Endothelial cell of umbilical vein (primary cell): ENCODE measurements around the gene PLOD1. TPM values are rescaled to one million over a fixed set of nuclear protein-coding genes. Genes with fewer than 3 reads are reported as not detected.

Source experiments
- BruUV-seq: library from RNA; stranded (reverse); fragments of 400-500 nt; replicated peaks from 2 replicates; lab custom pipeline; 2021; lab: Mats Ljungman, UMichigan
- CTCF ChIA-PET: fragments of 300-600, 350-600 bp; sonication (Branson Sonifier 250); formaldehyde crosslinking; loops from one replicate; lab custom pipeline; 2021; ENCODE audit warnings: antibody characterized with exemption, inconsistent platforms; lab: Charles Lee
- POLR2A ChIA-PET: fragments of 300-600, 350-600 bp; sonication (Branson Sonifier 250); formaldehyde crosslinking; loops from one replicate; lab custom pipeline; 2021; ENCODE audit warnings: antibody characterized with exemption, inconsistent platforms; lab: Charles Lee
- DNase-seq: peaks from one replicate; pipeline ENCODE4 v3.0.0-alpha.2; 2011; ENCODE audit warnings: low read depth, low spot score
- FAIRE-seq: peaks from 2 replicates; lab custom pipeline; 2011; peaks lifted over from hg19 to GRCh38; lab: Jason Lieb, UNC
- H2AFZ ChIP-seq: 2 replicates; pipeline ENCODE4 v1.6.0; 2012; ENCODE audit warnings: low read depth, low read length, control low read depth, inconsistent platforms
- H3K27ac ChIP-seq: 2 replicates; pipeline ENCODE4 v1.5.1; 2011; ENCODE audit warnings: low read depth, mild to moderate bottlenecking, control low read depth, low read length, moderate library complexity; ENCODE audit not compliant: insufficient read depth
- H3K27me3 ChIP-seq, 2 experiments: 2 replicates each; pipeline versions ENCODE4 v1.6.0 to v1.6.1; 2011; ENCODE audit warnings: low read length in 2 of 2, mixed read lengths in 1 of 2; ENCODE audit not compliant: control insufficient read depth in 2 of 2, insufficient read depth in 2 of 2
- H3K36me3 ChIP-seq, 2 experiments: 2 replicates in 1 of 2; 3 replicates in 1 of 2; pipeline ENCODE4 v1.5.1; 2011; ENCODE audit warnings: low read length in 2 of 2, mild to moderate bottlenecking in 1 of 2, moderate library complexity in 1 of 2; ENCODE audit not compliant: control insufficient read depth in 2 of 2, insufficient read depth in 2 of 2; ENCODE audit errors: extremely low read depth in 1 of 2
- H3K4me1 ChIP-seq: 3 replicates; pipeline ENCODE4 v1.5.1; 2011; ENCODE audit warnings: mild to moderate bottlenecking, low read length; ENCODE audit not compliant: control insufficient read depth, insufficient read depth; ENCODE audit errors: extremely low read depth
- H3K4me2 ChIP-seq: 2 replicates; pipeline ENCODE4 v1.6.1; 2011; ENCODE audit warnings: low read length, control low read depth, mixed read lengths; ENCODE audit not compliant: insufficient read depth
- H3K4me3 ChIP-seq, 3 experiments: fragments of 200-600 bp in 1 of 3; sonication (generic), shearing (Covaris generic) in 1 of 3; replicated peaks in 1 of 3; 2 replicates each; pipeline ENCODE4 v1.5.1; 2011 to 2016; ENCODE audit warnings: control low read depth in 3 of 3, low read length in 3 of 3, mild to moderate bottlenecking in 2 of 3, inconsistent platforms in 1 of 3, low read depth in 1 of 3, moderate library complexity in 1 of 3; ENCODE audit not compliant: insufficient read depth in 1 of 3
- H3K79me2 ChIP-seq: 2 replicates; pipeline ENCODE4 v1.6.0; 2012; ENCODE audit warnings: low read length, inconsistent platforms; ENCODE audit not compliant: control insufficient read depth, insufficient read depth
- H3K9ac ChIP-seq: replicated peaks from 2 replicates; pipeline ENCODE3; 2011; ENCODE audit warnings: low read length, control low read depth; ENCODE audit not compliant: insufficient read depth; ENCODE audit errors: extremely low read depth
- H3K9me1 ChIP-seq: replicated peaks from 3 replicates; pipeline ENCODE4 v1.6.0; 2011; ENCODE audit warnings: mild to moderate bottlenecking, low read length; ENCODE audit not compliant: control insufficient read depth, insufficient read depth; ENCODE audit errors: extremely low read depth
- H3K9me3 ChIP-seq: replicated peaks from 2 replicates; pipeline ENCODE4 v1.5.1; 2012; ENCODE audit warnings: low read length, inconsistent platforms; ENCODE audit not compliant: control insufficient read depth, insufficient read depth
- H4K20me1 ChIP-seq: replicated peaks from 2 replicates; pipeline ENCODE3; 2011; ENCODE audit warnings: mild to moderate bottlenecking, low read length; ENCODE audit not compliant: control insufficient read depth, insufficient read depth; ENCODE audit errors: extremely low read depth
- CTCF ChIP-seq, 2 donors: IDR thresholded peaks; 1 replicate in 1 of 2; 2 replicates in 1 of 2; pipeline ENCODE4 v1.5.1; 2011; ENCODE audit warnings: low read length in 2 of 2, mild to moderate bottlenecking in 2 of 2, moderate library complexity in 2 of 2, control low read depth in 1 of 2, inconsistent platforms in 1 of 2, low read depth in 1 of 2; ENCODE audit not compliant: insufficient read depth in 1 of 2; ENCODE audit errors: extremely low read depth in 1 of 2
- EZH2 ChIP-seq: IDR thresholded peaks from 2 replicates; pipeline ENCODE4 v1.6.1; 2012; ENCODE audit warnings: borderline replicate concordance, low read depth, mild to moderate bottlenecking, moderate library complexity, low read length, inconsistent platforms; ENCODE audit not compliant: severe bottlenecking
- FOS ChIP-seq: IDR thresholded peaks from 2 replicates; pipeline ENCODE4 v1.6.1; 2011; ENCODE audit warnings: mild to moderate bottlenecking, low read length, moderate library complexity, borderline replicate concordance; ENCODE audit not compliant: insufficient read depth
- GATA2 ChIP-seq: IDR thresholded peaks from 2 replicates; pipeline ENCODE4 v1.7.0; 2011; ENCODE audit warnings: low read depth, mild to moderate bottlenecking, moderate library complexity, mixed read lengths, low read length; ENCODE audit not compliant: insufficient read length, insufficient read depth
- JUN ChIP-seq: IDR thresholded peaks from 2 replicates; pipeline ENCODE4 v1.6.1; 2011; ENCODE audit warnings: borderline replicate concordance, low read depth; ENCODE audit not compliant: insufficient read length, insufficient read depth
- MAX ChIP-seq: IDR thresholded peaks from 2 replicates; pipeline ENCODE4 v1.6.1; 2011; ENCODE audit not compliant: insufficient read depth, insufficient read length
- MYC ChIP-seq: IDR thresholded peaks from one replicate; pipeline ENCODE4 v1.6.1; 2011; ENCODE audit warnings: mild to moderate bottlenecking, low read depth, low read length
- POLR2A ChIP-seq: IDR thresholded peaks from 2 replicates; pipeline ENCODE4 v1.6.1; 2012; ENCODE audit warnings: low read depth, mild to moderate bottlenecking, control low read depth, low read length
- POLR2AphosphoS5 ChIP-seq: IDR thresholded peaks from 2 replicates; pipeline ENCODE4 v1.6.1; 2012; ENCODE audit warnings: low read depth, mild to moderate bottlenecking, control low read depth, low read length, moderate library complexity; ENCODE audit not compliant: insufficient read depth
- dilution Hi-C: fragments of 300-500 bp; cut with MboI; formaldehyde crosslinking; loops from one replicate; pipeline ENCODE4 v1.15.0; 2019; ENCODE audit warnings: low sequenced_read_pairs; ENCODE audit not compliant: extremely low pct_ligation_motif_present
- intact Hi-C: fragments of 100-400 bp; cut with micrococcal nuclease; formaldehyde crosslinking; loops from one replicate; pipeline ENCODE4 v1.10.0; 2022
- polyA plus RNA-seq, 4 experiments: library from polyadenylated mRNA; depleted of rRNA in 3 of 4; stranded (reverse) in 3 of 4; unstranded in 1 of 4; fragments of >200 nt; gene quantifications; 2 replicates each; pipeline versions ENCODE4 v1.2.1 to v1.2.3, GENCODE V29; 2011 to 2012; ENCODE audit warnings: missing spikeins in 1 of 4
- total RNA-seq: library from RNA; stranded (reverse); gene quantifications from 2 replicates; pipeline ENCODE4 v1.2.3, GENCODE V29; 2021

PLOD1 gene
- total and polyA plus RNA-seq, 2 donors (not counting 3 experiments of a cell fraction or from before 2014, with no cell fraction given) = 260 to 412 TPM

DNA sequence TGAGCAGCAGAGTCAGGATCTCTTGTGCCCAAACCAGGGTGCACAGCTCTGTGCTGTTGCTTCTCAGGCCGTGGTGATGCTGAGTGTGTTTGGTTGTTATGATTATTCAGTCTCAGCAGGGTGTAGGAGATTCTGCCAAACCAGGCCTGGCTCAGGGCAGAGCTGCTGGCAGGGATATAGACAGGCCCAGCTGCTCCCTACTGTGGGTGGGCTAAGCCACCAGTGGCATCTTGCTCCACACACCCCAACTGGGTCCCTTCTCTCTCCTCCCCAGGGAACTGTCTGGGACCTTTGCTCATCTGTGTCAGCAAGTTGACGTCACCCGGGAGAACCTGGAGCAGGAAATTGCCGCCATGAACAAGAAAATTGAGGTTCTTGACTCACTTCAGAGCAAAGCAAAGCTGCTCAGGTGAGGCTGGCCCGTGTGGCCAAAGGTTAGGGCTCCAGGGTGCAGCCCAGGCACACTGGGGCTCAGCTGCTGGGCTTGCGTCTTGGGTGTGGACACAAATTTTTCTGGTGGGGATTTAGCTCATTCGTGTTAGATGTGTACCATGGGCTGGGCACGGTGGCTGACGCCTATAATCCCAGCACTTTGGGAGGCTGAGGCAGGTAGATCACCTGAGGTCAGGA, 74.9 kb downstream of the PLOD1 start:
- dilution Hi-C loops = no loop called here
- H3K27ac ChIP-seq = no peak overlapping the region

GRCh38 chr1:12010746-12011570, 76.4 kb downstream of the PLOD1 start:
- FAIRE-seq (no peak), DNase-seq (no peak)
- no TSS peak for BruUV-seq
- no peaks in the 10 kb centered on the region for H3K27me3 ChIP-seq
- no peak overlapping the region for H3K4me3 ChIP-seq
- H3K79me2 ChIP-seq = no peaks in the 10 kb centered on the region
- no peaks in the 10 kb centered on the region for H4K20me1 ChIP-seq
- H3K9me3 ChIP-seq = no peaks in the 10 kb centered on the region
- CTCF ChIA-PET = no interaction called here
- H3K27ac ChIP-seq = no peak overlapping the region
- H3K4me1 ChIP-seq = no peaks in the 10 kb centered on the region
- no peak for TF ChIP-seq CTCF (IDR thresholded peaks at IDR 0.05; ENCODE audit: extremely low read depth in 1 of 2, insufficient read depth in 1 of 2, low read depth in 1 of 2, low read length in 2 of 2)
- TF ChIP-seq MAX = no peak
- TF ChIP-seq MYC = no peak
- no peak for TF ChIP-seq POLR2AphosphoS5
- TF ChIP-seq EZH2 = no peak
- TF ChIP-seq FOS = no peak
- no peak for TF ChIP-seq POLR2A
- no peak for TF ChIP-seq GATA2
- TF ChIP-seq JUN = no peak
- dilution Hi-C loops = no loop called here
- POLR2A ChIA-PET = no interaction called here
- intact Hi-C loops = loop anchor here (2.0 kb wide), 1 partner anchor 98 kb away; no protein-coding TSS in a partner anchor
- no peaks in the 10 kb centered on the region for H3K9me1 ChIP-seq
- no peak overlapping the region for H3K9ac ChIP-seq
- H3K36me3 ChIP-seq = peaks cover 5 to 38% of the 10 kb centered on the region in 2 experiments
- no peak overlapping the region for H3K4me2 ChIP-seq
- no peak overlapping the region for H2AFZ ChIP-seq

More for the DNA sequence above, 74.9 kb downstream of the PLOD1 start:
- H3K9me3 ChIP-seq = no peaks in the 10 kb centered on the region
- no peak for TF ChIP-seq JUN
- POLR2A ChIA-PET = interaction anchor here (0.6 kb wide), 1 partner anchor 209 kb away, joined by 12 read pairs; no protein-coding TSS in a partner anchor
- H3K79me2 ChIP-seq = no peaks in the 10 kb centered on the region
- FAIRE-seq (no peak), DNase-seq (no peak)
- no TSS peak for BruUV-seq
- H3K27me3 ChIP-seq = no peaks in the 10 kb centered on the region
- H3K36me3 ChIP-seq = peaks cover 13 to 52% of the 10 kb centered on the region in 2 experiments
- H2AFZ ChIP-seq = no peak overlapping the region
- H4K20me1 ChIP-seq = no peaks in the 10 kb centered on the region
- no peak overlapping the region for H3K9ac ChIP-seq
- no peak overlapping the region for H3K4me2 ChIP-seq
- intact Hi-C loops = no loop called here
- no peak overlapping the region for H3K4me3 ChIP-seq
- H3K9me1 ChIP-seq = no peaks in the 10 kb centered on the region
- no peaks in the 10 kb centered on the region for H3K4me1 ChIP-seq
- CTCF ChIA-PET = no interaction called here
